HCEC 1CT (cell line): Measurements from ENCODE around the gene ZW10.
"Not testable (repeated sequence)": the region's sequence is repeated elsewhere in the genome, so short reads cannot be mapped to it uniquely, and the experiment has no call there.

Source experiments
- DNase-seq: peaks from one replicate; pipeline ENCODE4 v3.0.0-alpha.2; 2017

Gene ZW10

DNA sequence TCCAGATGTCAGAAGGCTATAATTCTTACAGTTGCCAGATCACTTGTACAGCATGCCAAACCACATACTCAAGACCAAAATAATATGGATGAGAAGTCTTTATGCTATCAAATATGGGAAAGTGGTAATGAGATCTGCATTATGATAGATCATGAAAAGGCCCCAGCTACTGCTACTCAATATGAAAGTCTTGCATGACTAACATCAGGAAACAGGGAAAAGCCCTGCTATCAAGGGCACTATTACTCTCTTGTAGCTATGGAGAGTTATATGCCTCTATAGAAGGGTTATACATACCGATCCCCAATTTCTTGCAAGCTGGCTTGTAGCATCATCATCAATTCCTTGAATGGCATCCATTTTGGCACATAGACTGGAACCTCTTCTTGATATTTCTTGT lies 37.2 kb downstream of the ZW10 start:
- no peak for DNase-seq

DNA sequence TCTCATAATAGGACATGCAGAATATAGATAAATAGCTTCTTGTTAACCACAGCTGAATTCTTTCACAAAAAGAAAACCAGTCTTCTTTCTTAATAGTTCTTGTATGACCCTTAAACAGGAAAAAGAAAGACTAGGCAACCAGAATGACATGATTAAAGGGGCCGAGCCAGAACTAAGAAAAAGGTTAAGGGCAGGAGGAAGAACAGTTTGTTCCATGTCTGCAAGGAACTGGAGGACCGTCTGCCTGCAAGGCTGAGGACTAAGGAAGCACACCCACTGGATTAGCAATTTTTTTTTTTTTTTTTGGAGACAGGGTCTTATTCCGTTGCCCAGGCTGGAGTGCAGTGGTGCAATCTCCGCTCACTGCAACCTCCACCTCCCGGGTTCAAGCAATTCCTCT lies 41.4 kb downstream of the ZW10 start:
- DNase-seq: no peak

DNA sequence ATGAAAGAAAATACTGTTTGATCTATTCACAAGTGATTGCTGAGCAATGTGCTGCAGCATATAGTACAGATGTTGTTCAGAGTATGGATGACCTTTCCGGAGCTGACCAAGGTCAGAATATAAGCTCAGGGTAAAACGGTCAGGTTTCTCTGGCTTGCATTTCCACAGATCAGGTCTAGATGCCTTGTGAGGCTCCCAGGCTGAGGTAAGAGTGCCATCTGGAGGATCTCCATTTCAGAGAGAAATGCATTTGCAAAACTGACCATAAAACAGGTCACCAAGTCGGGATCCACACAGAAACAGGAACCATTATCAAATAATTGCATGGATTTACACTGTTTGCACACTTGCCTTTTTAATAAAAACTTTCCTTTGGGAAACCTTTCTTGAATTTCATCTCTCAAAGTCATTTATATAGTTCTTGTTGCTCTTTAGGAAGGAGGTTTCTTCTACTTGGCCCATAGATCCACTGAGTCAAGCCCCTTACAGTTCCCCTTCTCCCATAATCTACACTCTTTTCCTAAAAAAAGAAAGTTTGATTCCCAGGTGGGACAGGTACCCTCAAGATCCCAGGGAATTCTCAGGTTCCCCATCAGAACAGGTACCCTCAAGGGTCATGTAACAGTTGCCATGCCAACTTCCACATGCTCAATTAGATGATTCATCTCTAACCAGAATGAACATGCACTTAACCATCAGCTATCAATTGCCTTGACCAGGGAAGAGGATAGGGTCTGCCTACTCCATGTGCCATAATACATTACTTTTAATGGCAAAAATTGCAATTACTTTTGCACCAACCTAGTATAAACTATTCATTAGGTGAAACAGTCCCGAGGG lies 42.4 kb downstream of the ZW10 start:
- peak; percentile 43 for DNase-seq

GRCh38 chr11:113729456-113729855 lies 44.0 kb downstream of the ZW10 start:
- DNase-seq: no peak

- DNase-seq: peak; percentile 5
Observed at GRCh38 chr11:113728814-113729213, 44.7 kb downstream of the ZW10 start.

GRCh38 chr11:113725913-113726312 lies 47.6 kb downstream of the ZW10 start:
- no peak for DNase-seq

DNA sequence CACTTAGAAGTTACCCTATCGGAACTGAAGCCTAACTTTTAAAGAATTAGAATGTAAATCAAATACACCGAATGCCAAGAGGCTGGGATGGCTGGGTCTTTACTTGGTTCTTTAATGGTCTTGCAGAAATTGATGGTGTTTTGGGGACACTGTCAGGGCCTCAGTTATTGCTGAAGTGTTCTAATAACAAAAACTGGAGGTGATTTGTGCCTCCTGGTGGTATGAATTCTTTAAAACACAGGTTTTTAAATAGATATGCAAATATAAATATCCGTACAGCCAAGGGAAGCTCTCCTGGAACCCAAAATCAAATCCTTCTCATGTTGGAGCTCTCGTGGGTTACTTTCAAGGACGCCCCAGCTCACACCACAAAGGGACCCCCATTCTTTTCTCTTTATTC lies 48.1 kb downstream of the ZW10 start:
- no peak for DNase-seq

DNA sequence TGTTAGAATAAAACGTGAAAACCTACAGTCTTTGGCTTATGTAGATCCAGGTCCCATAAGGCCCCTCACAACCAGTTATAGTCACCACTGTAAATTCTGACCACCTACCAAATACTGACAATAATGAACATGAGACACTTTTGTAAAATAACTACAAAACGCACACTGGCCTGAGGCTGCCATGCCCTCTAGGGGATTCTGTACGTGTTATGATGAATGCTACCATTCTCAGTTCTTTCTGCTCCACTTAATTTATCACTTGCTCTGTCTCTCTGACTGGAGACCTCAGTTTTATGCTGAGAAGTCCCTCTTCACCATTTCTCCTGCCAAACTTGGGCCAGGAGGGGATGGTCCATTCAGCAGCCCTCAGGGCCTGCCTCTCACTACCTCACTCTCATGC lies 48.7 kb downstream of the ZW10 start:
- no peak for DNase-seq

GRCh38 chr11:113723787-113724186 lies 49.7 kb downstream of the ZW10 start:
- no peak for DNase-seq

GRCh38 chr11:113722934-113723333 lies 50.6 kb downstream of the ZW10 start:
- no peak for DNase-seq

- no peak for DNase-seq
Observed at GRCh38 chr11:113722221-113722620, 51.3 kb downstream of the ZW10 start.

DNA sequence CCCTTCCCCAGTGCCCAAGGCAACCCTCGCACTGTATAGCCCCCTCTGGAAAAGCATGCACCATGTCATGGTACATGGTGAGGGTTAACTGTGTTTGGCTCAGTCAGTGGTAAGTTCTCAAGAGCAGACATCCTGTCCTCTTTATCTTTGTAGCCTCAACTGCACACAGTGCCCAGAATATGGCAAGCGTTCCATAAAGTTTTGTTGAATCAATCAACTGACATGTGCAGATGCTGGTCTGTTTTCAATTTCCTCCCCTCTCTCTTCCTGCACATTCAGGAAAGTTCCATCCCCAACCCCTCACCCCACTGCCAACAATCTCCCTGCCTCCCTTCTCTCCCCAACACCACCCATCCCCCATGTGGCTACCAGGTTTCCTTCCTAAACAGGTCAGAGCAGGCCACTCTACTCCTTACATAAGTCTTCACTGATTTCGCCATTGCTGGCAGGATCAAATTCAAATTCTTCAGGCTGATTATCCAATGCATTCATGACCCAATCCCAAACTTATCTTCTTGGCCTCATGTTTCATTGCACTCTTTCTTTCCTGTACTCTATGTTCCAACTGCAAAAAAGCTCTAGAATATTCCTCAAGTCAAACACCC lies 51.9 kb downstream of the ZW10 start:
- no peak for DNase-seq

- not testable (repeated sequence) for DNase-seq
Observed at GRCh38 chr11:113720478-113720877, 53.0 kb downstream of the ZW10 start.

- no peak for DNase-seq
Observed at GRCh38 chr11:113715882-113716625, 57.4 kb downstream of the ZW10 start.

- no peak for DNase-seq
Observed at GRCh38 chr11:113715273-113715672, 58.2 kb downstream of the ZW10 start.

- DNase-seq: no peak
Observed at GRCh38 chr11:113710989-113711388, 62.5 kb downstream of the ZW10 start.

- no peak for DNase-seq
Observed at GRCh38 chr11:113705871-113706655, 67.4 kb downstream of the ZW10 start, which contains the start of gene TMPRSS5. TMPRSS5 (minus strand) TSS chr11:113706308; CDS start chr11:113706224, 84 bp downstream.

DNA sequence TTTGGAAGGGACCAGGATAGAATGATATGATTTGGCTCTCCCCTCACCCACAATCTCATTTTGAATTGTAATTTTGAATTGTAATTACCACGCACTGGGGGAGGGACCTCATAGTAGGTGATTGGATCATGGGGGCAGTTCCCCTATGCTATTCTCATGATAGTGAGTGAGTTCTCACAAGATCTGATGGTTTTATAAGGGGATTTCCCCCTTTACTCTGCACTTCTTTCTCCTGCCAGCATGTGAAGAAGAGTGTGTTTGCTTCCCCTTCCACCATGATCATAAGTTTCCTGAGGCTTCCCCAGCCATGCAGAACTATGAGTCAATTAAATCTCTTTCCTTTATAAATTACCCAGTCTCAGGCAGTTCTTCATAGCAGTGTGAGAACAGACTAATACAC lies 69.9 kb downstream of the ZW10 start:
- DNase-seq: not testable (repeated sequence)

- no peak for DNase-seq
Observed at GRCh38 chr11:113701491-113701890, 72.0 kb downstream of the ZW10 start.

- no peak for DNase-seq
Observed at GRCh38 chr11:113698515-113698914, 75.0 kb downstream of the ZW10 start.

- no peak for DNase-seq
Observed at GRCh38 chr11:113697756-113698407, 75.6 kb downstream of the ZW10 start.

GRCh38 chr11:113697111-113697510 lies 76.4 kb downstream of the ZW10 start:
- DNase-seq: no peak
